Pulmonary artery endothelial cell (primary cell): ENCODE results near the gene AMD1. TPM values are rescaled to one million over a fixed set of nuclear protein-coding genes. Genes with fewer than 3 reads are reported as not detected.
A peak's percentile ranks its signal among the peaks of the same experiment; 100 is the strongest.
"Not testable (repeated sequence)": the region's sequence is repeated elsewhere in the genome, so short reads cannot be mapped to it uniquely, and the experiment has no call there.

Experiments used
- DNase-seq: peaks from one replicate; pipeline ENCODE4 v3.0.0-alpha.2; 2011; ENCODE audit warnings: low read depth, low spot score
- total RNA-seq: library from RNA; depleted of rRNA; stranded (reverse); fragments of >200 nt; gene quantifications from 2 replicates; pipeline ENCODE4 v1.2.3, GENCODE V29; 2014

Gene AMD1
- 70.8 and 73.6 TPM in 2 replicates for total RNA-seq

- peak; percentile 95 for DNase-seq
These were observed at the start of gene AMD1 for GRCh38 chr6:110873981-110874879. AMD1 (plus strand) TSS chr6:110874785; CDS start chr6:110875106, 321 bp downstream.

GRCh38 chr6:110826236-110827129, 48.1 kb upstream of the AMD1 start:
- no peak for DNase-seq

DNA sequence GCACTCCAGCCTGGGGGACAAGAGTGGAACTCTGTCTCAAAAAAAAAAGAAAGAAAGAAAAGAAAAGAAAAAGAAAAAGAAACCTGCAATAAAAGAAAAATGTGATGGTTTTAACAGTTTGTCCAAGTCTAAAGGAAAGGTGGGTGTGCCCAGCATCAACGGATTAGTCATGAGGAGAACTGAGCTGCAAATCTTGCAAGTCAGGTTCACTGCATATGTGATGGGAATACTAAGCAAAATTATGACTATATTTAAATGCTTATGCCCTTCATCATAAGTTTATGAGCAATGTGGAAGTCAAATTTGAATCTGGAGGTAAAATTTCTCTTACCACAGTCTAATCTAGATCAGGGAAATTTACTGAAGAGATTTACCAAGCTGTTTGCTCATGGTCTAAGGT, 46.2 kb upstream of the AMD1 start:
- no peak for DNase-seq

GRCh38 chr6:110831405-110831804, 43.2 kb upstream of the AMD1 start:
- DNase-seq = no peak

DNA sequence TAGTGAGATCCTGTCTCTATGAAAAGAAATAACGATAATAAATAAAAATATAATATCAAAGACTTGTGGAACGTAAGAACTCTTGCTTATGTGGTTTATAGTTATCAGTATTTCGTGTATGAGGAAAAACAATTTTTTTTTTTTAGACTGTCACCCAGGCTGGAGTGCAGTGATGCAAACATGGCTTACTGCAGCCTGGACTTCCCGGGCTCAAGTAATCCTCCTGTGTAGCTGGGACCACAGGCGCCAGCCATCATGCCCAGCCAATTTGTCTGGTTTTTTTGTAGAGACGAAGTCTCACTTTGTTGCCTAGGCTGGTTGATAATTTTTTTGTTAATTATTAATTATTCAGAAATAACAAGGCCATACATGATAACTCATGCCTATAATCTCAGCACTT, 40.8 kb upstream of the AMD1 start:
- no peak for DNase-seq

DNA sequence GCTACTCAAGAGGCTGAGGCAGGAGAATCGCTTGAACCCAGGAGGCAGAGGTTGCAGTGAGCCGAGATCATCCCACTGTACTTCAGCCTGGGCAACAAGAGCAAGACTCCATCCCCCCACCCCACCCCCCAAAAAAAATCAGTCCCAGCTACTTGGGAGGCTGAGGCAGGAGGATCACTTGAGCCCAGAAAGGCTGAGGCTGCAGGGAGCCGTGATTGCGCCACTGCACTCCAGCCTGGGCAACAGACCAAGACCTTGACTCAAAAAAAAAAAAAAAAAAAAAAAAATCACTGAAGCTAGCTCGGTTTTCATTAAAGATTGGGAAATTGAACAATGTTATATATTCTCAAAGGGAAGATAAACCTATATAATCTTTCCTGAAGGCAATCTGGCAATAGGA, 38.8 kb upstream of the AMD1 start:
- DNase-seq = not testable (repeated sequence)

- DNase-seq = no peak
These were observed 33.3 kb upstream of the AMD1 start for GRCh38 chr6:110841266-110841665.

DNA sequence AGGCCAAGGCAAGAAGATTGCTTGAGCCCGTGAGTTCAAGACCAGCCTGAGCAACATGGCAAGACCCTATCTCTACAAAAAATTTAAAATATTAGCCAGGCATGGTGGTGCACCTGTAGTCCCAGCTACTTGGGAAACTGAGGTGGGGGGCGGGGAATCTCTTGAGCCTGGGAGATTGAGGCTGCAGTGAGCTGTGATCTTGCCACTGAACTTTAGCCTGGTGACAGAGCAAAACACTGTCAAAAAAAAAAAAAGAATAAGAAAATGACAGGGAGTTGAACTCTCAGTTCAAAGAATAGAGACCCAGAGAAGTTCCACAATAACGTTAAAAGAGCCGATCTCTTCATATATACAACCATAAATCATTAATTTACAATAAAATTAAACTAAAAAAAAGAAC, 24.8 kb upstream of the AMD1 start:
- no peak for DNase-seq

- DNase-seq = no peak
These were observed 21.8 kb upstream of the AMD1 start for GRCh38 chr6:110852773-110853172.

GRCh38 chr6:110853754-110854477, 20.7 kb upstream of the AMD1 start:
- no peak for DNase-seq

- no peak for DNase-seq
These were observed 18.3 kb upstream of the AMD1 start for GRCh38 chr6:110856296-110856695.

DNA sequence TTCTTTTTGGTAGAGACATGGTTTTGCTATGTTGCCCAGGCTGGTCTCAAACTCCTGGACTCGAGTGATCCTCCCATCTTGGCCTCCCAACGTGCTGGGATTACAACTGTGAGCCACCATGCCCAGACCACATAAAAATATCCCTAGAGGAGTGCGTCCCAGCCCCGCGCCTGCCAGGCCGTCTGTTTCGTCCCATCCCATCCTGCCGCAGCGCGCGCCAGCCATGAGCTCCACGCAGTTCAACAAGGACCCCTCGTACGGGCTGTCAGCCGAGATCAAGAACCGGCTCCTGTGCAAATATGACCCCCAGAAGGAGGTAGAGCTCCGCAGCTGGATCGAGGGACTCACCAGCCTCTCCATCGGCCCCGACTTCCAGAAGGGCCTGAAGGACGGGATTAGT, 16.6 kb upstream of the AMD1 start:
- no peak for DNase-seq

- DNase-seq = no peak
These were observed 15.9 kb upstream of the AMD1 start for GRCh38 chr6:110858562-110859214.

- DNase-seq = no peak
These were observed 15.2 kb upstream of the AMD1 start for GRCh38 chr6:110859335-110859792.

DNA sequence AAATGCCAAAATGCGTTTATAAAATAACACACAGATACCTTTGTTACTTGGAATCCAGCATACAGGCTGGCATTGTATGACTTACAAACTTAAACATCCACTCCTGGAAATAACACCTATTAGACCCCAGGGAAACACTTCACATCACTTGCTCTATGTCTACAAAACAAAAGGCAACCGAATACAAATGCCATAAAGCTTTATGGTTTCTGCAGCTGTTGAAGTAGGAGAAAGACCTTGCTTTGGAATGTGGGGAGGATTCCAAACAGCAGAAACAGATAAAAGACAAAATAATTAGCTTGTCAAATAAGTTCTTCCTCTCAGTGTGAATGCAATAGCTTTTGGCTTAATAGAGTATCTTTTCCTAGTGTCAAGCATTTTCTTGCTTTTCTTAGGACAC, 9.8 kb upstream of the AMD1 start:
- no peak for DNase-seq

DNA sequence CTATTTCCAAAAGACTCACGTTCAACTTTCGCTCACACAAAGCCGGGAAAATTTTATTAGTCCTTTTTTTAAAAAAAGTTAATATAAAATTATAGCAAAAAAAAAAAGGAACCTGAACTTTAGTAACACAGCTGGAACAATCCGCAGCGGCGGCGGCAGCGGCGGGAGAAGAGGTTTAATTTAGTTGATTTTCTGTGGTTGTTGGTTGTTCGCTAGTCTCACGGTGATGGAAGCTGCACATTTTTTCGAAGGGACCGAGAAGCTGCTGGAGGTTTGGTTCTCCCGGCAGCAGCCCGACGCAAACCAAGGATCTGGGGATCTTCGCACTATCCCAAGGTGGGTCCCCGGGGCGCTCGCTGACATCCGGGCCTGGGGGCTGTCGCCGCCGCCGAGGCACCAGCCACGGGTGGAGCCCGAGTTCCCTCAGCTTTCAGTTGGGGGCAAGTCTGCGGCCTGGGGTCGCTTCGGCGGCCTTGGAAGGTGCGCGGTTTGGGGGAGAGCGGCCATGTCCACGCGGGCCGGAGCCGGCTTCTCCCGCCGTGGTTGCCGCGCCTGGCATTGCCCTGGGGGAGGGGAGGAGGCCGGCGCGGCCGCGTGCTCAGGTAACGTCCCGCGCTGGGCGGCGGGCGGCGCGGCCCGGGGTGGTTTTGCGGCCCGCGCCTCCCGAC, 429 bp downstream of the AMD1 start:
- DNase-seq = no peak

DNA sequence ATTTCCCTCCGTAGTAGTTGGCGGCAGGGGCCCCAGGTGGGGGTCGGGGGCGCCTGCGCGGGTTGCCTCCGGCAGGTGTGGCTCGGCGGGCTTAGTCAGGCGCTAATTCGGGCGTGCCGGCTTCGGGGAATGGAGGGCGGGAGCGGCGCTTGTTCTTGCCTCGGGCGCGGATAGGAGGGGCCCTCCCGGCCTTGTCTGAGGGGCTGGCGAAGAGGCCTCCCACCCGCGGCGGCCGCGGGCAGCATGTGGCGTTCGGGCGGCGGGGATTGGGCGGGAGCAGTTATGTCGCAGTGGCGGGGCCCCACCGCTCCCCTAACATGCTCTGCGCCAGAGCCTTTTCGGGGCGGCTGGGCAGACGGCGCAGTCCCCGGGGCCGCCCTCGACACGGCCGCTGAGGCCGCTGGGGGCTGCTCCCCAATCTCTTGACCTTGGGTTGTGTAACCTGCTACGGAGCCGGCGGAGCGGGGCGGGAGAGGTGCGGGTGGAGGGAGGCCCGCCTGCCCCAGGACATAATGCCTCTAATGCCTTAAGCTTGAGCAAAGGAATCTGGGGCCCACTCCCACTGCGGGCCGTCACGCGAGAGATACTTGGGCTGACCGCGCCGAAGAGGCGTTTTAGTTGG, 1.1 kb downstream of the AMD1 start:
- DNase-seq = no peak

GRCh38 chr6:110876170-110876773, 1.7 kb downstream of the AMD1 start:
- DNase-seq = peak; percentile 60

- no peak for DNase-seq
These were observed 2.4 kb downstream of the AMD1 start for GRCh38 chr6:110876806-110877564.
